Middle frontal gyrus (tissue), 1 donor: ENCODE measurements around the gene TM9SF3.
"Not testable (repeated sequence)": the region's sequence is repeated elsewhere in the genome, so short reads cannot be mapped to it uniquely, and the experiment has no call there.

Experiments used
- DNase-seq: peaks from one replicate; pipeline ENCODE4 v3.0.0-alpha.2; 2015; ENCODE audit warnings: low spot score; ENCODE audit errors: extremely low spot score

Gene TM9SF3

DNA sequence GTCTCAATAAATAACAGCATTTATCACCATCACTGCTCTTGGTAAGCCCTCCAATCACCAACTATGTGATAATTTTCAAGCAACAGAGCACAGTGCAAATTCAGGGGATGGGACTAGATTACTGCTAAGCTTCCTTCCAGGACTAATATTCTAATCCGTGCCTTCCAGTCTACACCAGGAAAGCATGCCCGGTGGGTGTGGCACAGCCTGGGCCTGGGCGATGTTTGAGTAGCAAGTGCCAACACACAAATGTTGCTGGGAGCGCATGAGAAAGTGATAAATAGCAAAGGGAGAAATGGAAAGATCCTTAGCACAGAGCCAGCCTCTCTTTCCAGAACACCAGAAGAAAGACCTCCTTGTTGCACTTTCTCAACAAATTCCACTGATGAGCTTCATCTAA lies 13.5 kb upstream of the TM9SF3 start:
- no peak for DNase-seq

DNA sequence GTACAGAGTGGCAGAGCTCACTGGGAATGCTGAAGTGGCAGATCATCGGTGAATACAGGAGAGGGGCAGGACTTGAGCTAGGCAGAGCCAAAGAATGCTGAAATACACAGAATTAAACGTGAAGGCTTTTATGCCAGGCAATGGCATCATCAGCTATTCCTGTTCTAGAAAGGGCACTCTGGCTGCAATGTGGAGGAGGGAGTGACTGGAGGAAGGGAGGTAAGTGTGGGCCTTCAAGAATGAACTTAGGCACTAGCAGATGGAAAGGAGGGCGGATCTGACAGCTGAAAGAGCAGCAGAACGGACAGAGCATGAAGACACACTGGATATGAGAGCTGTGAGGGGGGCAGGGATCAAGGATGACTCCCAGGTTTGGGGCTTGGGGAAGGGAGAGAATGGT lies 12.0 kb upstream of the TM9SF3 start:
- no peak for DNase-seq

DNA sequence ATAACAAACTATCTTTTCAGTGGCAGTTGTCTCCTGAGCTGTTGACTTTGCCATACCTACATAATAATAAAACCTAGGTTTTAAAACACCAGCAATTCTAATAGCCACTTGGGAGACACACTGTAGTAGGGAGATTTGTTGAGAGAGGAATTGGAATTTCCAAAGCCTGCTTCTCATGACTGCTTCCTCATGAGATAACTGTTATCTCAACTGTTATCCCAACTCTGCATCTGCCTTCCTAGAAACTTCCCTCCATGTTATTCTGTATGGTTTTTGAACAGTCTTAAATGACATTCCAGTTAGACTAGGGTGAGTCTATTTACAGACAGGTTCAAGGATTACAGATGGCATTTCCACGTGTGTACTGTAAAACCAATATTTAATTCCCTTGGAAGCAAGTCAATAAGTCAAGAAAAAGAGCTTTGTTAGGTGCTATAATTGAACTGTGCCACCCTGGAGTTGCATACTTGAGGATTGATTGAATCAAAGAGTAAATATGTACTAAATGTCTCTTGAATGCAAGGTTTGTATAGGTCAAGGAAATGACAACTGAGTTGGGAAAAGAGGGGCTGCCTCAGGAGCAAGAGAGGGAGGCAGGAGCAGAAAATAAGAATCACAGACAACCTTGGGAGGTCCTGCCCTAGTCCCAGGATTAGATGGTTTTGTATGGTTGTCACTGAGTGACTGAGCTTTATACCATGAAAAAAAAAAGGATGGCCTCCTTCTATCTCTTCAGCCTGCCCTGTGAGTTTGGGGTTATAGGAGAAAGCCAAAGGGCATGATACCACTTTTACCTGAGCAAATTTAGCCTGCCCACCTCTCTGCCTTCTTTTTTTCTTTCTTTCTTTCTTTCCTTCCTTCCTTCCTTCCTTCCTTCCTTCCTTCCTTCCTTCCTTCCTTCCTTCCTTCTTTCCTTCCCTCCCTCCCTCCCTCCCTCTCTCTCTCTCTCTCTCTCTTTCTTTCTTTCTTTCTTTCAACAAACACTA lies 9.9 kb upstream of the TM9SF3 start:
- no peak for DNase-seq

DNA sequence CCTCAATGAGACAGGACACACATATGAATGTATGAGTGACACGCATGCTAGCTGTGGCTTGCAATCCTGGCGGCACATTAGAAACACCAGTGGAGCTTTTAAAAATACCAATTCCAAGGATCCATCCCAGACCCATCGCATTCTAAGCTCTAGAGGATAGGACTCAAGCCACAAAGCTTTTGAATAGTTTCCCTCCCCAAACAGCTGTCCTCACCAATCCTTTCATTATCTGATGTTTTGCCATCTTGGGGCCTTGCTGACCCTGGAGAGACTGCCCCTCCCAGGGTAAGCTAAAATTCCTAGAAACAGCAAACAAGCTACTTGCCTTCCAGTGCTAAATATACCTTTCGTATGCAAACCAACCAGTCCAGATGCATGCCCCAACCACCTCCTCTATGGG lies 8.9 kb upstream of the TM9SF3 start:
- DNase-seq = no peak

DNA sequence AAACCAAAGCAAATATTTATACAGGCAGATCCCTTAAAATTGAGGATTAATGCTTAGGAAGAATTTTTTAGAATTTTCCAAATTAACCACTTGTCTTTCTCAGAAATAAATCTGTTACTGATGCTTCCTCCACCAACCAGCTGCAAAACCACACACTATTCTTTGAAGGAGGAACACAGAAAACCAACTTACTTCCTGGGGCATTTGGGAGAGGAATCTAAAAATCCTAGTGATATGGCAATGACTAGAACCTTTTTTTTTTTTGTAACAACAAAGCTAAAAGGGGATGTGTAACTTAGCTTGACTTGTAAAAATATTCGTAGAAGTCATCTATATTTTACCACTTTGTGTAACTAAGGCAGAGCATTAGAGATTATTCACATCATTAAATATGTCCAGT lies 5.1 kb upstream of the TM9SF3 start:
- no peak for DNase-seq

DNA sequence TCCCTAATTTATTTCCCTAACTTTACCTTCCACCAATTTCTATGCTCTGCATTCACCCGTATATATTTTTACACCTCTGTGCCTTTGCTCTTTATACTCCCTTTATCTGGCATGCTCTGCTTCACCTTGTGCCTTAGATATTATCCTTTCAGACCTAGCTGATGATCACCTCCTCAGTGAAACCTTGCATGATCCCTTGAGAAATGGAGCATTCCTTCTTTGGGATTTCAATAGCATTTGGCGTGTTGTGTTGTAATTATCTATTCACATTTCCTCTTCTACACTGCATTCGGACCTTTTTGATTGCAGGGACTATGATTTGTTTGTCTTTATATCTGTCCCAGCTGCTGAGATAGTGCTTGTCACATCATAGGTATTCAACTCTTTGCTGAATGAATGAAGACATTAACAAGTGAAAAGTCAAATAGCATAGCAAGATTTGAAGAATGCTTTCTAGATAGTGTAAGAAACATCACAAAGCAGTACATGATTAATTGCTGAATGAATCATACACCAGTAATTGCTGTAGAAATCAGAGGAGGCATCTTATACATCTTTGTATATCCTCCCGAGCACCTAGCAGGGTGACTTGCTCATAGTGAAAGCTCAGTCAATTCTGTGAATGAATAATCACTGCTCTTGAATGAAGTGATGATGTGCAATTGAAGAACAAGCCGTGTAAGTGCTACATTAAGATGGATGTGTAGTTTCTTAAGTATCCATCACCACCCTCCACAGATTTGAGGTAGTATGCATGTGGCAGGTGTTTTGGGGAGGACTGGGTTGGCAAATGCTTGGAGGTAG lies 2.0 kb upstream of the TM9SF3 start:
- DNase-seq = no peak

DNA sequence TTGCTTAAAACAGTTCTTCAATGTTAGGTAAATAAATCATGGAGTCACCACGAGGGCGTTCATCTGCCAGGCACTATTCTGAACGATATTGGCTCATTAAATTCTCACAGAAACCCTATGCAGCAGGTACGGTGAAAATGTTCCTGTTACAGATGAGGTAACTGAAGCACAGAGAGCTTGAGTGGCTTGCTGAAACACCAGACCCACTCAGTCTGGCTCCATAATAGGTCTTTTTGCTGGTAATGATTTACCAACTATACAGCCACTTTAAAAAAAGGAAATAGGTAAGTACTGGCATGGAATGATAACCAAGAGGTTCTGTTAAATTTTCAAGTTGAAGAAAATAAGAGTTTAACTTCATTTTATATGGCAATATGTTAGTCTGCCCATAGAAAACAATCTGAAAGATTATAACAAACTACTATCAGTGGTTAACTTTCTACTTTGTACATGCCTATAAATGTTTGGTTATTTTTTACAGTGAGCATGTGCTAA lies 1.3 kb upstream of the TM9SF3 start:
- no peak for DNase-seq

DNA sequence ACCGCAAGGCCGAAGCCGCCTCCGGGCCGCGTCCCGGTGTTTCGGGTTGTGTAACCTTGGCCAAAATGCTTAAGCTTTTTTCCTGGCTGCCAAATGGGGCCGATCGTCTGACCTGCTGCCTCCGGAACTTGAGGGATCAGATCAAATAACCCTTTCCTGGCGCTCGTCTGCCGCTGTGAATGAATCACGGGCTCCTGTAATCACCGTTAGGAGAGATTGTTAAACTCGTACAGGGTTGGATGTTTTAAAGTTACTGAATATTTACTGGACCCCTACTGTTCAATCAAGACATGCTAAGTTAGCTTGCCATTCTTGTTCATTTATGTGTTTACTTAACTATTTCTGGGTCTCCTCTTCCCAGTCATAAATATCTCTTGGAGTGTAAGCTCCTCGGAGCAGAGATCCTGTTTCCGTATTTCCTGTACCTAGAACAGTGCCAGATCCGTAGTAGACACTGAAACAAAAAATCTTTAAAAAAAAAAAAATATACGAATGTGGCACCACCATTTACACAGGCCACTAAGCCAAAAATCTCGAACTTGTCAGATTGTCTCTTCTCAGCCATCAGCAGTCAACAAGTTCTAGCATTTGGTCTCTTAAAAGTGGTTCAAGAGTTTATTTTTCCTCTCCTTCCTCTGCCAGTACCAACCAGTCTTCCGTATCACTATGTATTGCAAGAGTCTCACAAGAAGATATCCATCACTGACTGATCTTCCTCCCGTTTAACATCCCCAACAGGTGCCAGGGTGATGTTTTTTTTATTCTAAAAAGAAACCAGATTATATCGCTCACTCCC lies 650 bp upstream of the TM9SF3 start:
- no peak for DNase-seq

DNA sequence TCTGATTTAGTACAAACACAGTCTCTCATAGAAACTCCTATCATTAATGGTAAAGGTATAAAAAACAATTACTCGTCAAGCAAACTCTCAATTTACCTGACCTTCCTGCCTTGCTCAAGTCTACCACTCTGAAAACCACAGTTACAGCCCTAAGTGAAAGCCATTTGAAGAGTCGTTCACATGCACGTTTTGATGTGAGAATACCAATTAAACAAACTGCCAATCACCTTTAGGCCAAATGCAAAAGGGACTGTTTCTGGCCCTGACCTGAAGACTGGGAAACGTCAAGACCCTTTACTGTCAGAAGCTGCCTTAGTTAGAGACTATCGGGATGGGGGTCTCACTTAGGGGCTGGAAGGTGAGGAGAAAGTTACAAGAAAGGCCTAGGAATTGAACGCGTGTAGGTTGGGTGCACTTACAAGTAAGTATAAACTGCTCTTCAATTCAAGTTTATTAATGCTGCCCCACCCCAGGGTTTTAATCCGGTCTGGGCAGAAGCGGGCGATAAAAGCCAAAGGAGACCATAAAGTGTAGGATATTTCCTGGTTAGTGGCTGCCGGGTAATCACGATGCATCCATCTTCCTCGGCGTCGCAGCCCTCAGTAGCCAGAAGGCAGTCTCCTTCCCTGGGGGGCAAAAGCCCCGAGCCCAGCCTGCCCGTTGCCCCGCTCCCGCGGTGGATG lies 935 bp downstream of the TM9SF3 start:
- no peak for DNase-seq

DNA sequence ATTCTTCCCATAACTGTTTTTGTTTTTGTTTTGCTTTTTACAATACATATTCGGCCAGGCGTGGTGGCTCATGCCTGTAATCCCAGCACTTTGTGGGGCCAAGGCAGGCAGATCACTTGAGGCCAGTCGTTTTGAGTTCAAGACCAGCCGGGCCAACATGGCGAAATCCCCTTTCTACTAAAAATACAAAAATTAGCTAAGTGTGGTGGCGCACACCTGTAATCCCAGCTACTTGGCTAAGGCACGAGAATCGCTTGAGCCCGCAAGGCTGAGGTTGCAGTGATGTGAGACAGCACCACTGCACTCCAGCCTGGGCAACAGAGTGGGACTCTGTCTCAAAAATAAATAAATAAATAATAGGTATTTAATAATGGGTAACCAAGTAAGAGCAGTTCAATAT lies 2.3 kb downstream of the TM9SF3 start:
- DNase-seq = no peak

DNA sequence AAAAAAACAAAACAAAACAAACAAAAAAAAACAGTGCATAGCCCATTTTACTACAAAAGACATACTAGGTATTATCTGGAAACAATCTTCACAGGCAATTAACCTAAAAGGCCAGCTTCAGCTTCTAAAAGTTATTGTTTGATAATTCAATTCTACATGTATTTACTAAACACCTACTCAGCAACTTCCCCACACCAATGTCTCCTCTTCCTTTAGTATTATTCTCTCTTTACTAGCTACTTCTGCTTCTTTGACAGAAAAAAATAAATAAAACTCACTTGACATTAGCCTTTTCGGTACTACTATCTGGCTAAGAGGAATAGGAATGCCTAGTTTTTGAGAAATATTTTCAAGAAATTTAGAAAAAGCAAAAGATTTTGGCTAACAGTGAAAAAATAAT lies 2.8 kb downstream of the TM9SF3 start:
- no peak for DNase-seq

DNA sequence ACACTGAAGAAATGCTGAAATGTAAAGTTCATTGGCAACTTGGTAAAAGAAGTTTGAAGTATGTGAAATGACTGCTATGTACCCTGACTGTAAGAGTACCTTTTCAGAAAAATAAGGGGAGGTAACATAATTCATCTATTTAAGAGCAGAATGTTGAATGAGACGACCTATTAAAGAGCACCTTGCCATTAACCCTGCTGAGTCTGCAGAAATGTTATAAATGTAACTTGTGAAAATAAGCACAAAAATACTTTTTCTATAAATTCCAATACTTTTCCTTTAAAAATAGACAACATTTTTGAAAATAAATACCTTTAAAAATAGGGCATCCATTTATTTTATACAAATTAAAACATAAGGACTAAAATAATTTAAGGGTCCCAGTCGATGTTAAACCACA lies 7.7 kb downstream of the TM9SF3 start:
- no peak for DNase-seq

DNA sequence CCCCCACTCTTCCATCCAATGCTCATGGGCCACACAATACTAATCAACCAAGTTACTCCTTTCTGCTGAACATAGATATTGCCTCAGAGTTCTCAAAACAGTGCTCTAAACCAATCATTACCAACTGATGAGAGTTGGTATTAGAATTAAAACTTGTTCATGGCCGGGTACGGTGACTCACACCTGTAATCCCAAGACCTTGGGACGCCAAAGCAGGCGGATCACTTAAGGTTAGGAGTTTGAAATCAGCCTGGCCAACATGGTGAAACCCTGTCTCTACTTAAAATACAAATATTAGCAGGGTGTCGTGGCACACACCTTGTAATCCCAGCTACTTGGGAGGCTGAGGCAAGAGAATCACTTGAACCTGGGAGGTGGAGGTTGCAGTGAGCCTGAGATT lies 8.2 kb downstream of the TM9SF3 start:
- DNase-seq = no peak

DNA sequence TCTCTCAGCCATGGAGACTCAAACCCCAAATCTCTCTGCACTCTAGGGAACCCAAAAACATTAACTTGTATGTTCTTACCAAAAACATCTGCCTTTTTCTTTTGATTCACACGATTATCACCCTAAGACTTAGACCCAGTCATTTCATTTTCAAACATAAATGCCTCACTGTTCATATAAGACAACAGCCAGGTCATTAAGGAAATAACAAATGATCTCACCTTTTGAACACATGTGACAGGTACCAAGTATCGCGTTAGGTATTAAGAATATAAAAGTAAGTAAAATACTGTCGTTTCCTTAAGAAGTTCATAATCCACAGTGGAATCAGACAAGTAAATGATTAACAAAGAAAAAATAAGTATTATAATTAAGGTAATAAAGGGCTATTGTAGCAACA lies 8.8 kb downstream of the TM9SF3 start:
- no peak for DNase-seq

DNA sequence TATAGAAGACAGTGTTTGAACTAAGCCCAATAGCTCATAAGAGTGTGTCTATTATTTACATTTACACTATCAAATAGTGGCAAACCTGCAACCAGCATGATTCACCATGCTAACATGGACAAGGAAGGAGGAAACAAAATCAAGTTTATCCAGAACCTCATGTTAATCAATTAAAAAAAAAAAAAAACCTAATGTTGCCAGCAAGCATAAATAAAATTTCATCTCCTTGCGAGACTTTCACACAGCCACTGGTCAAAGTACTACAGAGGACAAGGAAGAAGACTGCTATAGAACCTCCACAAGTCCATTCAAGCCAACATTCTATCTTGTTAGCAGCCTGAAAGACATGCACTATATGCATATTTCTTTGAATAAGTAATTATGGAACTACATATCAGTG lies 9.7 kb downstream of the TM9SF3 start:
- DNase-seq = no peak

DNA sequence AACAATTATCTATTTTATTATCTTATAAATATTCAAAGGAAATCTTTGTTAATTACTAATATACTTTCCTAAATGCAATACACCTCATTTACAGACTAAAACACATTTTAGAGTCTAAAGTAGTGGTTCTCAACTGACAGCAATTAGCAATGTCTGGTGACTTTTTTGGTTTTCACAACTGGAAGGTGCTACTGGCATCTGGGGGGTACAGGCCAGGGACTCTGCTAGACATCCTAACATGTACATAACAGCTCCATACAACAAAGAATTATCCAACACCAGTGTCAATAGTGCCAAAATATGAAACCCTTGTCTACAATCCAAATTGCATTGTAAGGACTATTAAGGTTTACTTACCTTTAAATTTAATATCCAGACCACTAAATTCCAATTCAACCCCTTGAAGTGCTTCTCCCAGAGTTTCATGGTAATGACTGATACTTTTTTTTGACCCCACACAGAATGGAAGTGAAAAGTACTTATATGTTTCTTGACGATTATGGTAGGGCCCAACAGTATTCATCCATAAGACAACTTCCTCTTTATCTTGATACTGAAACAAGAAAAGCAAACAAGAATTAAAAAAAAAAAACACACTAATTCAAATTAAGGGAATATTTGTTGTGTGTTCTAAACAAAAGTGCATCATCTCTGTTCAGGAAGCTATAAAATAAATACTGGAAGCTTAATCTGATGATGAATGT lies 10.4 kb downstream of the TM9SF3 start:
- no peak for DNase-seq

DNA sequence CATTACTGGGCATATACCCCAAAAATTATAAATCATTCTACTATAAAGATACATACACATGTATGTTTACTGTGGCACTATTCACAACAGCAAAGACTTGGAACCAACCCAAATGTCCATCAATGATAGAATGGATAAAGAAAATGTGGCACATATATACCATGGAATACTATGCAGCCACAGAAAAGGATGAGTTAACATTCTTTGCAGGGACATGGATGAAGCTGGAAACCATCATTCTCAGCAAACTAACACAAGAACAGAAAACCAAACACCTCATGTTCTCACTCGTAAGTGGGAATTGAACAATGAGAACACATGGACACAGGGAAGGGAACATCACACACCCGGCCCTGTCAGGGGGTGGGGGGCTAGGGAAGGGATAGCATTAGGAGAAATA lies 12.2 kb downstream of the TM9SF3 start:
- DNase-seq = not testable (repeated sequence)

DNA sequence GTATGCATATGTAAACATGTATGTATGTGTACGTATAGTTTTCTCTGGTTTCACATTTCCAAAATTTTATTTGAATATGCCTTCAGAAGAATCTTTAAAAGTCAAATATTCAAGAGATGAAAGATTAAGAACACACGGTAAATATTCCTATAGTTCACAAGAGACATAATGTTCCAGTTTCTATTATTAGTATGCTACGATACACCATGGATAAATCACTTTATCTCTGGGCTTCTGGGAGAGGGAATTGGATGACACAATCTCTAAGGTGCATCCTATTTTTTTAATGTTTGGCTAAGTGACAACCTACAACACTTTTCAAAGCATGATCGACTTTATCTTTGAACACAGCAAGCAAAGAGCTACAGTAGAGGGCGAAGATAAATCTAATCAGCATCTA lies 13.8 kb downstream of the TM9SF3 start:
- DNase-seq = no peak

DNA sequence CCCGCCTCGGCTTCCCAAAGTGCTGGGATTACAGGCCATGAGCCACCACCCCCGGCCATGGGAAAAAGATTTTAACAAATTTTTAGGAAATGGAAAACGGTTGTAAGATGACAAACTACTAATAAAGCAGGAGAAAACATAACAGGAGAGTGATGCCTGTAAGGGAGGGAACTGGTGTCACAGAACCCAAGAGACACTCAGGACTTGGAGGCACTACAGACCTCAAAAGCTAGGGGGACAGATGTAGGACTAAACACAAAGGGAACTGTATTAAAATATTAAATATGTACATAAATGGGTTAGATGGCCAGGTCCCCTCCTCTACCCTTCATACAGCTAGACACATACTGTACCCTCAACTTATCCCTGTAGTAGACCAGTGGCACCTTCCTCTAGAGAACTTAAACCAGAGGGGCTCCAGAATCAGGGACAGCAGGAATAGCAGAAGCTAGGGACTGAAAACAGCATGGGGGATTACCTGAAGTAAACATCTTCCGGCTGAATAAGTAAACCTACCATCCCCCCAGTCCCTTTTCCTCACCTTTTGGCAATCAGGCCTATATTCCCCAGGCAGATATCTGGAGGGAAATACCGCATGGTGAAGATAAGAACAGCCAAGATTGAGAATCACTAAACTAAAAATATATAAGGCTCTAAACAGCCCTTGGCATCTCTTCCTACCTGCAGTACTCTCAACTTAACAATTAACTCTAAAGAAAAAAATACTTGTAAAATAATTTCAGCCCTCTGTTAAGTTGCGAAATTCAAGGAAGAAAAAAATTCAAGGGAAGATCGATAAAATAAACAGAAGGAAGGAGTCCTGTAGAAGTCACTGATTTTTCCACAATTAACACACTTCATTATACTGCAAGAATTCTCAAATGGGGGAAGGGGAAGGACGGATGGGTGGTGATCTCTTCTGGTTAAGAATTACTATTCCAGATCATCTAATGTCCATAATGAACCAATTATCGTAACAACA lies 15.5 kb downstream of the TM9SF3 start:
- no peak for DNase-seq
